Kidney (tissue), 14 donors: ENCODE measurements around the gene LEFTY2. TPM values are rescaled to one million over a fixed set of nuclear protein-coding genes. Genes with fewer than 3 reads are reported as not detected.
A peak's percentile ranks its signal among the peaks of the same experiment; 100 is the strongest.
"Not testable (repeated sequence)": the region's sequence is repeated elsewhere in the genome, so short reads cannot be mapped to it uniquely, and the experiment has no call there.

Experiments
- DNase-seq, 5 donors: peaks; one replicate each; pipeline ENCODE4 v3.0.0-alpha.2; 2013 to 2020
- FAIRE-seq: peaks from 2 replicates; lab custom pipeline; 2012; peaks lifted over from hg19 to GRCh38; lab: Jason Lieb, UNC
- H3K27ac ChIP-seq, 2 donors: one replicate each; pipeline ENCODE4 v1.7.0; 2013; ENCODE audit warnings: low read depth in 2 of 2, low read length in 2 of 2, inconsistent platforms in 1 of 2
- H3K27me3 ChIP-seq: one replicate; pipeline ENCODE4 v1.7.1; 2013; ENCODE audit warnings: low read length, inconsistent platforms; ENCODE audit not compliant: control insufficient read depth, insufficient read depth
- H3K36me3 ChIP-seq, 3 donors: one replicate each; pipeline versions ENCODE4 v1.7.0 to v1.7.1; 2013; ENCODE audit warnings: low read length in 3 of 3, control low read depth in 1 of 3, inconsistent platforms in 1 of 3; ENCODE audit not compliant: insufficient read depth in 3 of 3, control insufficient read depth in 2 of 3
- H3K4me1 ChIP-seq, 3 donors: one replicate each; pipeline versions ENCODE4 v1.7.0 to v1.7.1; 2013; ENCODE audit warnings: low read length in 3 of 3, inconsistent platforms in 1 of 3, low read depth in 1 of 3; ENCODE audit not compliant: control insufficient read depth in 2 of 3, insufficient read depth in 2 of 3
- H3K4me3 ChIP-seq, 3 donors: one replicate each; pipeline versions ENCODE4 v1.7.0 to v1.8.1; 2013; ENCODE audit warnings: low read length in 3 of 3, control low read depth in 1 of 3, inconsistent platforms in 1 of 3
- H3K9ac ChIP-seq, 3 donors: one replicate each; pipeline versions ENCODE4 v1.7.0 to v1.7.1; 2013; ENCODE audit warnings: low read length in 3 of 3, control low read depth in 1 of 3, inconsistent platforms in 1 of 3
- H3K9me3 ChIP-seq, 3 donors: one replicate each; pipeline versions ENCODE4 v1.7.0 to v1.7.1; 2013; ENCODE audit warnings: low read length in 3 of 3, control low read depth in 1 of 3, inconsistent platforms in 1 of 3; ENCODE audit not compliant: control insufficient read depth in 2 of 3, insufficient read depth in 1 of 3
- CTCF ChIP-seq: IDR thresholded peaks from 3 replicates; pipeline ENCODE4 v1.5.1; 2012; ENCODE audit warnings: mild to moderate bottlenecking, moderate library complexity, borderline replicate concordance; ENCODE audit not compliant: insufficient read depth; ENCODE audit errors: extremely low read depth
- intact Hi-C: fragments of 100-400 bp; cut with DNase I; formaldehyde crosslinking; loops from one replicate; pipeline ENCODE4 v1.11.1; 2022
- polyA plus RNA-seq: library from polyadenylated mRNA; stranded (reverse); fragments of 350-450 nt; fragmentation: Illumina TruSeq; extraction: RNeasy Lipid Tissue Mini Kit (QIAGEN cat#74804); gene quantifications from one replicate; pipeline ENCODE4 v1.2.3, GENCODE V29; 2014; ENCODE audit warnings: low read depth, low replicate concordance; ENCODE audit not compliant: insufficient read depth
- total RNA-seq: library from RNA; stranded (reverse); fragmentation: NEBNext Ultra II Directional; extraction: Animal tissue kit (Norgen Biotek cat#: 25700); gene quantifications from one replicate; pipeline ENCODE4 v1.2.1, GENCODE V29; 2021
- donor health status: control.
- donor health status: control.
- donor health status: control.
- donor health status: control.
- donor health status: control.
- donor health status: DM: yes; HTN: yes; CAD: no.
- donor health status: Normal renal cell carcinoma (clear cell type).

LEFTY2 gene
- total and polyA plus RNA-seq, 2 donors from 2014 or later, result 0.13 to 0.28 TPM

GRCh38 chr1:225936523-225936922, 4.5 kb downstream of the LEFTY2 start:
- Histone ChIP-seq H3K4me3 (no peak overlapping the region), H3K27ac (no peak overlapping the region), H3K27me3 (no peaks in the 10 kb centered on the region), H3K9me3 (no peaks in the 10 kb centered on the region), H3K4me1 (peaks cover 0 to 2% (median 0%) of the 10 kb centered on the region in 3 donors), H3K9ac (no peak overlapping the region), H3K36me3 (no peaks in the 10 kb centered on the region)
- peak in 1 of 5 donors; percentile 4 for DNase-seq
- intact Hi-C loops, result no loop called here
- TF ChIP-seq CTCF, result no peak
- FAIRE-seq, result no peak

- H3K4me1 ChIP-seq, H3K4me3 ChIP-seq, H3K36me3 ChIP-seq, H3K27me3 ChIP-seq, FAIRE-seq, H3K9ac ChIP-seq, intact Hi-C loops, H3K27ac ChIP-seq, H3K9me3 ChIP-seq: not testable (repeated sequence)
- peak in 1 of 5 donors; percentile 6 for DNase-seq
These were observed 4.9 kb downstream of the LEFTY2 start for GRCh38 chr1:225936086-225936485.

GRCh38 chr1:225934711-225935110, 6.3 kb downstream of the LEFTY2 start:
- no peaks in the 10 kb centered on the region for H3K27me3 ChIP-seq
- H3K36me3 ChIP-seq, result no peaks in the 10 kb centered on the region
- DNase-seq, result no peak
- TF ChIP-seq CTCF, result no peak
- no peak overlapping the region for H3K27ac ChIP-seq
- intact Hi-C loops, result no loop called here
- FAIRE-seq, result no peak
- H3K4me3 ChIP-seq, result no peak overlapping the region
- H3K9me3 ChIP-seq, result no peaks in the 10 kb centered on the region
- H3K4me1 ChIP-seq, result no peaks in the 10 kb centered on the region
- no peak overlapping the region for H3K9ac ChIP-seq

GRCh38 chr1:225933072-225933471, 7.9 kb downstream of the LEFTY2 start:
- H3K4me1 ChIP-seq, result no peaks in the 10 kb centered on the region
- DNase-seq (no peak), FAIRE-seq (no peak)
- no peaks in the 10 kb centered on the region for H3K36me3 ChIP-seq
- no peaks in the 10 kb centered on the region for H3K9me3 ChIP-seq
- intact Hi-C loops, result no loop called here
- H3K9ac ChIP-seq, result no peak overlapping the region
- H3K4me3 ChIP-seq, result no peak overlapping the region
- no peak for TF ChIP-seq CTCF
- H3K27me3 ChIP-seq, result no peaks in the 10 kb centered on the region
- no peak overlapping the region for H3K27ac ChIP-seq
